Muscle layer of colon (tissue), 2 donors: ENCODE results near the gene WNT2.
"Not testable (repeated sequence)": the region's sequence is repeated elsewhere in the genome, so short reads cannot be mapped to it uniquely, and the experiment has no call there.

ENCODE experiments used
- H3K27ac ChIP-seq: one replicate; pipeline ENCODE4 v1.7.0; 2013; ENCODE audit warnings: low read depth, mild to moderate bottlenecking, low read length, moderate library complexity
- H3K27me3 ChIP-seq, 2 donors: one replicate each; pipeline ENCODE4 v1.7.0; 2013; ENCODE audit warnings: low read length in 2 of 2, mild to moderate bottlenecking in 2 of 2; ENCODE audit not compliant: insufficient read depth in 2 of 2, control insufficient read depth in 1 of 2
- H3K36me3 ChIP-seq: one replicate; pipeline ENCODE4 v1.7.0; 2013; ENCODE audit warnings: mild to moderate bottlenecking, low read length; ENCODE audit not compliant: insufficient read depth
- H3K4me1 ChIP-seq: one replicate; pipeline ENCODE4 v1.7.0; 2013; ENCODE audit warnings: mild to moderate bottlenecking, low read length; ENCODE audit not compliant: insufficient read depth
- H3K4me3 ChIP-seq, 2 donors: one replicate each; pipeline ENCODE4 v1.7.0; 2013; ENCODE audit warnings: low read length in 2 of 2, low read depth in 1 of 2, mild to moderate bottlenecking in 1 of 2, moderate library complexity in 1 of 2
- H3K9ac ChIP-seq: one replicate; pipeline ENCODE4 v1.7.0; 2013; ENCODE audit warnings: low read length
- H3K9me3 ChIP-seq: one replicate; pipeline ENCODE4 v1.7.0; 2013; ENCODE audit warnings: mild to moderate bottlenecking, low read length
- donor health status: abdominal sarcoma.
- donor health status: Adenocarcinoma of cecum.

Gene WNT2

DNA sequence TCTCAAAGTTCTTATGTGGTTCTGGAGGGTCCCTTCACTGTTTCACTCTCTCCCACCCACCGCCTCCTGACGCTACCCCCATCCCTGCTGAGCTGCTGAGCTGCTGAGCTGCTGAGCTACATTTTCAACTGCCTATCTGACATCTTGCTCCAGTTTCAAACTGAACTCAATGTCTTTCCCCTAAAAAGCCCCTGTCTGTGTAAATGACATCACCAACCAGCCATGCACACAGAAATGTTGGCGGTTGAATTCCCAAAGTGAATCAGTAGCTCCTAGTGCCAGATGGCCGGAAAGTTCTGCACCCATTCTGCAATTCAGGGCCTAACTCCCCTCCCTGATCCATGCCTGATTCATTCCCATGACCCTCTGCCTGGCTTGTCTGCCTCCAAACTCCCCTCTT, 71.2 kb downstream of the WNT2 start:
- no peak overlapping the region for H3K9ac ChIP-seq
- no peaks in the 10 kb centered on the region for H3K27me3 ChIP-seq
- H3K27ac ChIP-seq, result no peak overlapping the region
- no peaks in the 10 kb centered on the region for H3K9me3 ChIP-seq
- H3K4me1 ChIP-seq, result no peaks in the 10 kb centered on the region
- H3K4me3 ChIP-seq, result no peak overlapping the region
- H3K36me3 ChIP-seq, result no peaks in the 10 kb centered on the region

GRCh38 chr7:117250801-117251200, 72.1 kb downstream of the WNT2 start:
- H3K4me3 ChIP-seq, result no peak overlapping the region
- H3K4me1 ChIP-seq, result no peaks in the 10 kb centered on the region
- H3K27me3 ChIP-seq, result no peaks in the 10 kb centered on the region
- no peak overlapping the region for H3K9ac ChIP-seq
- H3K27ac ChIP-seq, result no peak overlapping the region
- no peaks in the 10 kb centered on the region for H3K36me3 ChIP-seq
- H3K9me3 ChIP-seq, result no peaks in the 10 kb centered on the region

GRCh38 chr7:117250245-117250644, 72.6 kb downstream of the WNT2 start:
- Histone ChIP-seq H3K9me3 (no peaks in the 10 kb centered on the region), H3K4me1 (no peaks in the 10 kb centered on the region), H3K27me3 (no peaks in the 10 kb centered on the region), H3K9ac (no peak overlapping the region), H3K4me3 (no peak overlapping the region), H3K27ac (no peak overlapping the region), H3K36me3 (no peaks in the 10 kb centered on the region)

- Histone ChIP-seq H3K9me3 (no peaks in the 10 kb centered on the region), H3K27me3 (no peaks in the 10 kb centered on the region), H3K27ac (no peak overlapping the region), H3K4me3 (no peak overlapping the region), H3K4me1 (no peaks in the 10 kb centered on the region), H3K36me3 (no peaks in the 10 kb centered on the region), H3K9ac (no peak overlapping the region)
Observed at GRCh38 chr7:117249696-117250095, 73.2 kb downstream of the WNT2 start.

GRCh38 chr7:117248829-117249228, 74.0 kb downstream of the WNT2 start:
- Histone ChIP-seq H3K9me3 (no peaks in the 10 kb centered on the region), H3K4me3 (no peak overlapping the region)

GRCh38 chr7:117247809-117248208, 75.0 kb downstream of the WNT2 start:
- Histone ChIP-seq H3K36me3 (no peaks in the 10 kb centered on the region), H3K27ac (no peak overlapping the region), H3K9me3 (no peaks in the 10 kb centered on the region), H3K27me3 (no peaks in the 10 kb centered on the region), H3K4me1 (no peaks in the 10 kb centered on the region), H3K4me3 (no peak overlapping the region), H3K9ac (no peak overlapping the region)

More at GRCh38 chr7:117248829-117249228, 74.0 kb downstream of the WNT2 start:
- Histone ChIP-seq H3K27ac (no peak overlapping the region), H3K9ac (no peak overlapping the region), H3K4me1 (no peaks in the 10 kb centered on the region), H3K27me3 (no peaks in the 10 kb centered on the region), H3K36me3 (no peaks in the 10 kb centered on the region)

- H3K9ac ChIP-seq, H3K4me3 ChIP-seq, H3K9me3 ChIP-seq, H3K27me3 ChIP-seq, H3K4me1 ChIP-seq, H3K27ac ChIP-seq, H3K36me3 ChIP-seq: not testable (repeated sequence)
Observed at GRCh38 chr7:117245703-117246102, 77.2 kb downstream of the WNT2 start.

- no peaks in the 10 kb centered on the region for H3K36me3 ChIP-seq
- H3K4me1 ChIP-seq, result no peaks in the 10 kb centered on the region
- no peak overlapping the region for H3K9ac ChIP-seq
- no peaks in the 10 kb centered on the region for H3K9me3 ChIP-seq
- H3K4me3 ChIP-seq, result no peak overlapping the region
- peaks cover 0 to 4% of the 10 kb centered on the region in 2 donors for H3K27me3 ChIP-seq
- no peak overlapping the region for H3K27ac ChIP-seq
Observed at GRCh38 chr7:117243390-117243789, 79.5 kb downstream of the WNT2 start.

DNA sequence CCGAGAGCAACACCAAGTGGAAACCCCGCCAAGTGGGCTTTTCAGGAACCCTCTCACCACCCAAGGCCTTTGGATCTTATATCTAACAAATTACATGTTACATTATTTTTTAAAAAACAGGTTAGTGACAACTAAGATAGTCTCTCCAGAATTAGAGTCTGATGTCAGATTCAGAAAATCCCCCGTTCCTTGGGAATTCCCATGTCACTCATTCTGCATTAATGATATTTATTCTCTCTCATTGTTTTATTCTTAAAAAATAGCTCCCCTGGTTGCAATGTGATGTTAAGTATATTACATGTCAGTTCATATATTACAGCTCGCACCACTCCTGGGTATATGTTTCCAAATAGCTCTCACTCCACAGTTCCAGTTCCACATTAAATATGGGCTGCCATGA, 81.8 kb downstream of the WNT2 start:
- Histone ChIP-seq H3K4me3 (no peak overlapping the region), H3K36me3 (no peaks in the 10 kb centered on the region), H3K27me3 (peaks cover 0 to 4% of the 10 kb centered on the region in 2 donors), H3K27ac (no peak overlapping the region), H3K9ac (no peak overlapping the region), H3K4me1 (no peaks in the 10 kb centered on the region), H3K9me3 (no peaks in the 10 kb centered on the region)

GRCh38 chr7:117238937-117239336, 83.9 kb downstream of the WNT2 start:
- Histone ChIP-seq H3K27ac (no peak overlapping the region), H3K9me3 (no peaks in the 10 kb centered on the region), H3K36me3 (no peaks in the 10 kb centered on the region), H3K27me3 (peaks cover 0 to 4% of the 10 kb centered on the region in 2 donors), H3K4me1 (no peaks in the 10 kb centered on the region), H3K4me3 (no peak overlapping the region), H3K9ac (no peak overlapping the region)

DNA sequence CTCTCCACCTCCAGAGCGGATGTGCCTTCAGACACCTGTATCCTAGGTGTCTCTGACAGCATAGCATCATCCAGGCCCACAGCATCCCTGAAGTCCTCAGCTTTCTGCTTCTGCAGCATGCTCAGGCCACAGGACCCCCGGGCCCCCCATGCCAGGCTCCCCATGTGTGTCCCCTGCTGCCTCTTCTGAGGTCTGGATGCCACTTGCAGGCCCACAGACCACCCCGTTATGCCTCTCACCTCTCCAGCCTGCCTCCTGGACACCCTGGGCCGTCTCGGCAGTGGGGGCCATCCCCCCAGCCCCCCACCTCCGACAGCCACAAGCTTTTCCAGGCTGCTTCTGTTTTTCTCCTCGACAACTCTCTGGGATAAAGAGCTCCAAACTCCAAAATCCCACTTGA, 84.4 kb downstream of the WNT2 start:
- H3K4me1 ChIP-seq, result no peaks in the 10 kb centered on the region
- H3K9ac ChIP-seq, result no peak overlapping the region
- H3K27ac ChIP-seq, result no peak overlapping the region
- no peaks in the 10 kb centered on the region for H3K36me3 ChIP-seq
- no peaks in the 10 kb centered on the region for H3K9me3 ChIP-seq
- peaks cover 0 to 4% of the 10 kb centered on the region in 2 donors for H3K27me3 ChIP-seq
- H3K4me3 ChIP-seq, result no peak overlapping the region

GRCh38 chr7:117237646-117238045, 85.2 kb downstream of the WNT2 start:
- H3K9ac ChIP-seq, result no peak overlapping the region
- H3K27ac ChIP-seq, result no peak overlapping the region
- H3K4me3 ChIP-seq, result no peak overlapping the region
- H3K27me3 ChIP-seq, result peaks cover 0 to 4% of the 10 kb centered on the region in 2 donors
- no peaks in the 10 kb centered on the region for H3K4me1 ChIP-seq
- no peaks in the 10 kb centered on the region for H3K36me3 ChIP-seq
- H3K9me3 ChIP-seq, result no peaks in the 10 kb centered on the region
